KMS-11 (cell line): ENCODE measurements around the gene SSNA1.

Source experiments
- H2AFZ ChIP-seq: fragments of 200-600 bp; sonication (generic); 2 replicates; pipeline ENCODE4 v1.6.1; 2016; ENCODE audit warnings: antibody characterized with exemption, mixed run types, low read depth
- H3K27ac ChIP-seq: fragments of 200-600 bp; sonication (generic); 2 replicates; pipeline ENCODE4 v1.6.1; 2016; ENCODE audit warnings: mild to moderate bottlenecking, mixed run types
- H3K27me3 ChIP-seq: fragments of 200-600 bp; sonication (generic); 2 replicates; pipeline ENCODE4 v1.6.1; 2017; ENCODE audit warnings: mild to moderate bottlenecking, low read depth, mixed run types, moderate library complexity; ENCODE audit not compliant: insufficient read depth
- H3K36me3 ChIP-seq: fragments of 200-600 bp; sonication (generic); 2 replicates; pipeline ENCODE4 v1.6.1; 2017; ENCODE audit warnings: mild to moderate bottlenecking, mixed run types; ENCODE audit not compliant: insufficient read depth
- H3K4me1 ChIP-seq: fragments of 200-600 bp; sonication (generic); 2 replicates; pipeline ENCODE4 v1.6.1; 2016; ENCODE audit warnings: mild to moderate bottlenecking, low read depth, mixed run types; ENCODE audit not compliant: poor library complexity, severe bottlenecking
- H3K4me2 ChIP-seq: fragments of 200-600 bp; sonication (generic); 2 replicates; pipeline ENCODE4 v1.7.0; 2016; ENCODE audit warnings: mild to moderate bottlenecking, mixed run types
- H3K4me3 ChIP-seq: fragments of 200-600 bp; sonication (generic); IDR thresholded peaks from 2 replicates; pipeline ENCODE4 v1.6.1; 2017; ENCODE audit warnings: low read depth, low read length, mixed read lengths; ENCODE audit not compliant: insufficient read depth
- H3K79me2 ChIP-seq: fragments of 200-600 bp; sonication (generic); 2 replicates; pipeline ENCODE4 v1.6.1; 2016; ENCODE audit warnings: low read depth, mixed run types; ENCODE audit not compliant: insufficient read depth
- H3K9ac ChIP-seq: fragments of 200-600 bp; sonication (generic); 2 replicates; pipeline ENCODE4 v1.6.1; 2016; ENCODE audit warnings: mild to moderate bottlenecking, mixed run types
- H4K20me1 ChIP-seq: fragments of 200-600 bp; sonication (generic); 2 replicates; pipeline ENCODE4 v1.6.1; 2016; ENCODE audit warnings: mild to moderate bottlenecking, mixed run types; ENCODE audit not compliant: insufficient read depth
- CTCF ChIP-seq: fragments of 200-600 bp; sonication (generic); conservative IDR thresholded peaks from 2 replicates; pipeline ENCODE4 v1.6.1; 2017; ENCODE audit warnings: low read depth, mild to moderate bottlenecking, antibody characterized with exemption, low read length, moderate library complexity, mixed read lengths

Gene SSNA1

DNA sequence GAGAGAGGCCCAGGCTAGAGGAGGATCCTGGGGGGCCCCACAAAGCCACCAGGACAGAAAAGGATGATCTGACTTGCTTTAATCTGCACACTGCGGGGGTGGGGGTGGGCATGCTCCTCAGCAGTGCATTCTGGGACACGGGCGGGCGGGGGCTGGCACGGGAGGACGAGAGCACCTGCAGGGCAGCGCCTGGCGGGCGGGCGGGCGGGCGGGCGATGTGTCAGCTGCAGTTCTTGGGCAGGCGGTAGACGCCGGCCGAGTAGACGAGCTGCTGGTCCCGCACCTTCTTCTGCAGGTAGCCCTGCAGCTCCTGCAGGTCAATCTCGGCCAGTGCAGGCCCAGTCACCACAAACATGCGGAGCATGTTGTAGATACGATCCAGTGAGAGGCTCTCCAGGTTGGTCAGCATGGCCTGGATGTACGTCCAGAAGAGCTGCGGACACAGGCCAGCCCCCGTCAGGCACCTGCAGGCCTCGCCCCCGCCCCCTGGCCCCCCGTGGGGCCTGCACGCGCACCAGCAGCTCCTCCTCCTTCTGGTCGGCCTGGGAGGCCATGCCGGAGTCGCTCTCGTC lies 13.7 kb upstream of the SSNA1 start:
- no peak for TF ChIP-seq CTCF
- no peak overlapping the region for H3K4me2 ChIP-seq
- no peak overlapping the region for H3K27ac ChIP-seq
- no peaks in the 10 kb centered on the region for H4K20me1 ChIP-seq
- no peak overlapping the region for H3K9ac ChIP-seq
- no peak overlapping the region for H2AFZ ChIP-seq
- H3K36me3 ChIP-seq = no peaks in the 10 kb centered on the region
- no peaks in the 10 kb centered on the region for H3K27me3 ChIP-seq
- no peak overlapping the region for H3K4me3 ChIP-seq
- no peaks in the 10 kb centered on the region for H3K79me2 ChIP-seq
- peaks cover 24% of the 10 kb centered on the region for H3K4me1 ChIP-seq

- Histone ChIP-seq H3K9ac (no peak overlapping the region), H2AFZ (no peak overlapping the region), H3K36me3 (no peaks in the 10 kb centered on the region), H3K27ac (no peak overlapping the region), H4K20me1 (no peaks in the 10 kb centered on the region), H3K4me3 (no peak overlapping the region), H3K4me2 (no peak overlapping the region), H3K27me3 (no peaks in the 10 kb centered on the region), H3K79me2 (no peaks in the 10 kb centered on the region), H3K4me1 (peaks cover 18% of the 10 kb centered on the region)
- TF ChIP-seq CTCF = 0 out of 2 replicates have a peak, but pooled peaks have one; percentile 6
Measured at GRCh38 chr9:137175345-137175961, 13.0 kb upstream of the SSNA1 start.

DNA sequence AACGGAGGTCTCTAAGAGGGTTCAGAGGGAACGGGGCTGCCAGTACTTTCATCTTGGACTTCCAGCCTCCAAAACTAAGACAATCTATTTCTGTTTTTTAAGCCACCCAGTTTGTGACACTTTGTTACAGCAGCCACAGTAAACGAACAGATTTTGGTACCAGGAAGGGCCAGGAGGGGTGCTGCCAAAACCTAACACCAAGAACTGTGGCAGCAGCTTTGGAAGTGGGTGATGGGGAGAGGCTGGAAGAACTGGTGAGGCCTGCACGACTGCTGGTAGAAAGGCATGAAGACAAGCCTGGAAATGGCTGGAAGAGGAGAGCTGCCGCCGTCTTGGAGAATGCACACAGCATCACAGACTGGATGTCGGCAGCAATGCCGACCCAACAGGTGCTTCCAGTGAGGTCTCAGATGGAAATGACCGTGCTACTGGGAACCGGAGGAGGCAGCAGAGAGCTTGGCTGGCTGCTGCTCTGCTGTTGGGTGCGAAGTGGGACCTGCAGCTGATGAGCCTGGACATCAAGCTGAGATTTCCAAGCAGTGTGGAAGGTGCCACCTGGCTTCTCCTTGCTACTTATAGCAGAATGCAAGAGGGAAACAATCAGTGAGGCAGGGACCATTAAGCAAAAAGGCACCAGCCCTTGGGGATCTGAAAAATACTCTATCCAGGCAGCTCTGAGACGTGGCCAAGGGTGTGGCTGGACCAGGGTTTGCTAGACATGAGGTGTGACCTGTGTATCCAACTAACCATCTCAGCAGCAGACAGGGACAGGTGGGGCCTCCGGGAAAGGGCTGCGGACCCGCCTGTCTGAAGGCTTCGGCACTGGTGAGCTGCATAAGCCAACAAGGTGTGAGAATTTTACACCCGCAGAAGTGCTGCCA lies 11.9 kb upstream of the SSNA1 start:
- H3K27ac ChIP-seq = no peak overlapping the region
- no peak overlapping the region for H3K4me3 ChIP-seq
- no peak overlapping the region for H2AFZ ChIP-seq
- no peaks in the 10 kb centered on the region for H4K20me1 ChIP-seq
- H3K9ac ChIP-seq = no peak overlapping the region
- no peaks in the 10 kb centered on the region for H3K79me2 ChIP-seq
- peak; percentile 68 for TF ChIP-seq CTCF
- no peak overlapping the region for H3K4me2 ChIP-seq
- no peaks in the 10 kb centered on the region for H3K27me3 ChIP-seq
- H3K36me3 ChIP-seq = no peaks in the 10 kb centered on the region
- peaks cover 9% of the 10 kb centered on the region for H3K4me1 ChIP-seq

DNA sequence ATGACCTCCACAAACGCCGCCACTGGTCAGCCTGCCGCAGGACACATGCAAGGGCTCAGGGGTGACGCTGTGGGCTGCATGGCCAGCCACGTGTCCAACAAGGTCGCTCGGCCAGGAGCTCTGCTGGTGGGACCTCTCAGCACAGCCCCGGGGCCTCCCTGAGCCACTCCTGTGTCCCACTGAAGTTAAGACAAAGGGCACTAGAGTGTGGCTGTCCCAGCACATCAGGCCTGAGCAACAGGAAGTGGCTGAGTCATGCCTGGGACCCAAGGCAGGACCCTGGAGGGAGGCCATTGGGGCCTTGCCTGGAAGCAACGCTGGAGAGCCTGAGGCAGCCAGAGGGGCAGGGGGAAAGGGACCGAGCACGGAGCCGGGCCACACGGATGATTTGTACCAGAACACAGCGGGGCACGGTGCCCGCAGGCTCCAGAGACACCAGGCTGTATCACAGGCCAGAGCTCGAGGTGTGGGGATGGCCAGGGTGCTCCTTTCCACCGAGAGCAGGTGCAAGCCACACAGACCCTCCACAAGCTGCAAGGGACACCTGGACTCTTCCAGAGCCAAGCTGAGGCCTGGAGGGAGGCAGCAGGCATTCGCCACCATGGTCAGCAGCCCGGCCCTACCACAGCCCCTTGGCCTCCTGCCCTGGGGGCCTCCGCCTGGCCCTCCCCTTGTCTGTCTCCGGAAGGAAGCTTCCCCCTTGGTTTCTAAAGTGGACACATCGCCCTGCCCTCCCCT lies 10.1 kb upstream of the SSNA1 start:
- no peak overlapping the region for H3K4me3 ChIP-seq
- no peaks in the 10 kb centered on the region for H3K79me2 ChIP-seq
- no peak overlapping the region for H3K4me2 ChIP-seq
- no peak for TF ChIP-seq CTCF
- H2AFZ ChIP-seq = no peak overlapping the region
- H3K27ac ChIP-seq = no peak overlapping the region
- H3K9ac ChIP-seq = no peak overlapping the region
- peaks cover 4% of the 10 kb centered on the region for H3K4me1 ChIP-seq
- H4K20me1 ChIP-seq = no peaks in the 10 kb centered on the region
- no peaks in the 10 kb centered on the region for H3K36me3 ChIP-seq
- no peaks in the 10 kb centered on the region for H3K27me3 ChIP-seq
